ENCODE results near the gene BTBD9. TPM values are rescaled to one million over a fixed set of nuclear protein-coding genes. Genes with fewer than 3 reads are reported as not detected.
A peak's percentile ranks its signal among the peaks of the same experiment; 100 is the strongest.

BTBD9 gene
- total RNA-seq, 4 donors from 2014 or later: 15.4 to 50.0 (median 21.9) TPM

GRCh38 chr6:38207375-38207774 is 432.4 kb downstream of the BTBD9 start:
- 94% methylated on average over 4 of the region's 4 CpGs for WGBS
- TF ChIP-seq CTCF (IDR thresholded peaks at IDR 0.05): no peak
- no peak for TF ChIP-seq POLR2A (IDR thresholded peaks at IDR 0.05)
- TF ChIP-seq EP300 (IDR thresholded peaks at IDR 0.05): no peak
- no peak for TF ChIP-seq POLR2AphosphoS5 (IDR thresholded peaks at IDR 0.05)
- no peak for DNase-seq (ENCODE audit: low spot score in 2 of 2)

GRCh38 chr6:38198219-38198618 is 441.5 kb downstream of the BTBD9 start:
- WGBS: 91% methylated on average over 8 of the region's 8 CpGs
- no peak for TF ChIP-seq CTCF (IDR thresholded peaks at IDR 0.05)
- TF ChIP-seq POLR2A (IDR thresholded peaks at IDR 0.05): no peak
- TF ChIP-seq POLR2AphosphoS5 (IDR thresholded peaks at IDR 0.05): no peak
- TF ChIP-seq EP300 (IDR thresholded peaks at IDR 0.05): no peak

More at GRCh38 chr6:38207375-38207774, 432.4 kb downstream of the BTBD9 start:
- Histone ChIP-seq H3K27me3 (no peaks in the 10 kb centered on the region), H3K9me3 (no peaks in the 10 kb centered on the region), H3K4me3 (no peak overlapping the region), H3K4me1 (peaks cover 7% of the 10 kb centered on the region), H3K36me3 (no peaks in the 10 kb centered on the region), H3K27ac (no peak overlapping the region)

GRCh38 chr6:38195113-38195635 is 444.6 kb downstream of the BTBD9 start:
- H3K27ac ChIP-seq: no peak overlapping the region
- H3K36me3 ChIP-seq: peaks cover 3% of the 10 kb centered on the region
- no peak for TF ChIP-seq POLR2A (IDR thresholded peaks at IDR 0.05)
- no peak for TF ChIP-seq CTCF (IDR thresholded peaks at IDR 0.05)
- no peak for TF ChIP-seq POLR2AphosphoS5 (IDR thresholded peaks at IDR 0.05)
- TF ChIP-seq EP300 (IDR thresholded peaks at IDR 0.05): no peak
- peak in 1 of 2 donors; percentile 15 for DNase-seq (ENCODE audit: low spot score in 2 of 2)
- no peak overlapping the region for H3K4me3 ChIP-seq
- no peaks in the 10 kb centered on the region for H3K4me1 ChIP-seq
- no peaks in the 10 kb centered on the region for H3K9me3 ChIP-seq
- 87% methylated on average over 5 of the region's 5 CpGs for WGBS
- no peaks in the 10 kb centered on the region for H3K27me3 ChIP-seq

More at GRCh38 chr6:38198219-38198618, 441.5 kb downstream of the BTBD9 start:
- H3K4me1 ChIP-seq: no peaks in the 10 kb centered on the region
- no peak for DNase-seq (ENCODE audit: low spot score in 2 of 2)
- H3K27me3 ChIP-seq: no peaks in the 10 kb centered on the region
- H3K9me3 ChIP-seq: no peaks in the 10 kb centered on the region
- no peak overlapping the region for H3K4me3 ChIP-seq
- H3K27ac ChIP-seq: no peak overlapping the region
- H3K36me3 ChIP-seq: no peaks in the 10 kb centered on the region

DNA sequence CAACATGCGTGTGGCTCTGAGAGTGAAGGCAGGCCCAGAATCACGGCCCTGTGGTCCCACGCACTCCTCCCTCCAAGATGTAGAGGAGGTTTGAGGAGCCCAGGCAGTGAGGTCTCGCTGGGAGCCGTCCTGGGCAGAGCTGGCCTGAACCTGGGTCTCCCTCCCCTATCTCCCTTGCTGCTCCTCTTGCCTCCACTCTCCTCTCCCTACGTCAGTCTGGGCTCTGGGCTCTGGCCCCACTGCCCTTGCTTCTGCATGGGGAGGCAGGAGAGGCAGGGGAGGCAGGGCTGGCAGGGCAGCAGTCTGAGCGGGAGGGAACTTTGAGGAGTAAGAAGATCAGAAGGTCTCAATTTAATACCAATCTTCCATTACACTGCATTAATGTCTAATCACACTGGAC is 445.1 kb downstream of the BTBD9 start:
- Histone ChIP-seq H3K27me3 (no peaks in the 10 kb centered on the region), H3K4me3 (no peak overlapping the region), H3K27ac (no peak overlapping the region), H3K4me1 (no peaks in the 10 kb centered on the region), H3K36me3 (peaks cover 3% of the 10 kb centered on the region), H3K9me3 (no peaks in the 10 kb centered on the region)
- TF ChIP-seq EP300 (IDR thresholded peaks at IDR 0.05) (no peak), CTCF (IDR thresholded peaks at IDR 0.05) (no peak), POLR2A (IDR thresholded peaks at IDR 0.05) (no peak), POLR2AphosphoS5 (IDR thresholded peaks at IDR 0.05) (no peak)
- WGBS: 85% methylated on average over 5 of the region's 7 CpGs
- DNase-seq (ENCODE audit: low spot score in 2 of 2): peak in 1 of 2 donors; percentile 59

GRCh38 chr6:38194282-38194572 is 445.5 kb downstream of the BTBD9 start:
- TF ChIP-seq POLR2A (IDR thresholded peaks at IDR 0.05) (no peak), EP300 (IDR thresholded peaks at IDR 0.05) (no peak), POLR2AphosphoS5 (IDR thresholded peaks at IDR 0.05) (no peak), CTCF (IDR thresholded peaks at IDR 0.05) (no peak)
- H3K27ac ChIP-seq: no peak overlapping the region
- WGBS: 94% methylated on average over 2 of the region's 2 CpGs
- H3K9me3 ChIP-seq: no peaks in the 10 kb centered on the region
- no peak for DNase-seq (ENCODE audit: low spot score in 2 of 2)
- H3K4me1 ChIP-seq: no peaks in the 10 kb centered on the region
- H3K4me3 ChIP-seq: no peak overlapping the region
- H3K36me3 ChIP-seq: peaks cover 3% of the 10 kb centered on the region
- no peaks in the 10 kb centered on the region for H3K27me3 ChIP-seq
